DND-41 (cell line): ENCODE data around the gene ADI1.

Experiments
- ATAC-seq: fragments of 200-7000 bp; cut with Tn5 transposase; 3 replicates; pipeline ENCODE4 v1.9.1; 2021; ENCODE audit warnings: low read depth; ENCODE audit not compliant: insufficient read depth
- DNase-seq: peaks from one replicate; pipeline ENCODE4 v3.0.0-alpha.2; 2020
- H2AFZ ChIP-seq: 2 replicates; pipeline ENCODE4 v1.6.0; 2012; ENCODE audit warnings: low read depth, low read length
- H3K27ac ChIP-seq: 2 replicates; pipeline ENCODE4 v1.5.1; 2012; ENCODE audit warnings: low read length, inconsistent platforms
- H3K27me3 ChIP-seq: fragments of 200-600 bp; sonication (generic); 2 replicates; pipeline ENCODE4 v1.6.0; 2012; ENCODE audit warnings: low read length, mild to moderate bottlenecking, inconsistent platforms; ENCODE audit not compliant: insufficient read depth, poor library complexity
- H3K36me3 ChIP-seq: 2 replicates; pipeline ENCODE4 v1.5.1; 2012; ENCODE audit warnings: low read length, inconsistent platforms; ENCODE audit not compliant: insufficient read depth
- H3K4me1 ChIP-seq: 2 replicates; pipeline ENCODE4 v1.5.1; 2012; ENCODE audit warnings: mild to moderate bottlenecking, low read length; ENCODE audit not compliant: insufficient read depth
- H3K4me2 ChIP-seq: 2 replicates; pipeline ENCODE4 v1.6.0; 2012; ENCODE audit warnings: mild to moderate bottlenecking, moderate library complexity, low read length, inconsistent platforms; ENCODE audit not compliant: insufficient read depth
- H3K4me3 ChIP-seq, 2 experiments: fragments of 200-600 bp in 1 of 2; shearing (Covaris generic) in 1 of 2; 2 replicates each; pipeline ENCODE4 v1.5.1; 2012 to 2016; ENCODE audit warnings: inconsistent platforms in 2 of 2, low read length in 2 of 2, mild to moderate bottlenecking in 2 of 2, low read depth in 1 of 2, moderate library complexity in 1 of 2
- H3K79me2 ChIP-seq: 2 replicates; pipeline ENCODE4 v1.6.0; 2012; ENCODE audit warnings: low read length, inconsistent platforms; ENCODE audit not compliant: insufficient read depth
- H3K9ac ChIP-seq: 2 replicates; pipeline ENCODE4 v1.6.0; 2012; ENCODE audit warnings: low read depth, mild to moderate bottlenecking, inconsistent platforms, low read length, moderate library complexity
- H3K9me3 ChIP-seq: 2 replicates; pipeline ENCODE4 v1.5.1; 2012; ENCODE audit warnings: low read length, moderate library complexity, mild to moderate bottlenecking, inconsistent platforms; ENCODE audit not compliant: insufficient read depth, severe bottlenecking
- H4K20me1 ChIP-seq: 2 replicates; pipeline ENCODE4 v1.6.0; 2012; ENCODE audit warnings: low read length; ENCODE audit not compliant: insufficient read depth
- EZH2 ChIP-seq: IDR thresholded peaks from 3 replicates; pipeline ENCODE4 v1.6.1; 2012; ENCODE audit warnings: borderline replicate concordance, low read depth, mild to moderate bottlenecking, moderate library complexity, low read length, inconsistent platforms; ENCODE audit not compliant: severe bottlenecking
- TF ChIP-seq, protein P1 (sequence below): IDR thresholded peaks from 2 replicates; pipeline ENCODE4 v1.5.1; 2012; ENCODE audit warnings: borderline replicate concordance, low read length, moderate library complexity, mild to moderate bottlenecking; ENCODE audit not compliant: poor library complexity, severe bottlenecking; ENCODE audit errors: extremely low read depth

ADI1 gene

DNA sequence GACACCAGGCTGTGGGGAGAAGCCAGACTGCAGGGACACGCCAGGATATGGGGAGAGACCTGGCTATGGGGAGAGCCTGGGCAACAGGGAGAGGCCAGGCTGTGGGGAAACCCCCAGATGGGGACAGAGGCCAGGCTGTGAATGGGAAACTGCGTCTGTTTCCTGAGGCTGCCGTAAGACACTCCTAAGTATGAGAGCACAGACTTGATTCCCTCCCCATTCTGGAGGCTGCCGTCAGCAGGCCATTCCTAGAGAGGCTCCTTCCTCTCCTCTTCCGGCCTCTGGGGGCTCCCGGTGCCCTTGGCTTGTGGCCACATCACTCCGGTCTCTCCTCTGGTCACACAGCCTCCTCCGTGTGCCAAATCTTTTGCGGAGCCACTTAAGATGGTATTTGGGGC is 32.3 kb downstream of the ADI1 start:
- no peak overlapping the region for H3K4me2 ChIP-seq
- TF ChIP-seq, protein P1, sequence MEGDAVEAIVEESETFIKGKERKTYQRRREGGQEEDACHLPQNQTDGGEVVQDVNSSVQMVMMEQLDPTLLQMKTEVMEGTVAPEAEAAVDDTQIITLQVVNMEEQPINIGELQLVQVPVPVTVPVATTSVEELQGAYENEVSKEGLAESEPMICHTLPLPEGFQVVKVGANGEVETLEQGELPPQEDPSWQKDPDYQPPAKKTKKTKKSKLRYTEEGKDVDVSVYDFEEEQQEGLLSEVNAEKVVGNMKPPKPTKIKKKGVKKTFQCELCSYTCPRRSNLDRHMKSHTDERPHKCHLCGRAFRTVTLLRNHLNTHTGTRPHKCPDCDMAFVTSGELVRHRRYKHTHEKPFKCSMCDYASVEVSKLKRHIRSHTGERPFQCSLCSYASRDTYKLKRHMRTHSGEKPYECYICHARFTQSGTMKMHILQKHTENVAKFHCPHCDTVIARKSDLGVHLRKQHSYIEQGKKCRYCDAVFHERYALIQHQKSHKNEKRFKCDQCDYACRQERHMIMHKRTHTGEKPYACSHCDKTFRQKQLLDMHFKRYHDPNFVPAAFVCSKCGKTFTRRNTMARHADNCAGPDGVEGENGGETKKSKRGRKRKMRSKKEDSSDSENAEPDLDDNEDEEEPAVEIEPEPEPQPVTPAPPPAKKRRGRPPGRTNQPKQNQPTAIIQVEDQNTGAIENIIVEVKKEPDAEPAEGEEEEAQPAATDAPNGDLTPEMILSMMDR = no peak
- TF ChIP-seq EZH2 = no peak
- H3K4me1 ChIP-seq = no peaks in the 10 kb centered on the region
- no peak for ATAC-seq
- no peak overlapping the region for H3K9ac ChIP-seq
- H2AFZ ChIP-seq = no peak overlapping the region
- no peaks in the 10 kb centered on the region for H3K27me3 ChIP-seq
- no peak overlapping the region for H3K27ac ChIP-seq
- DNase-seq = no peak
- no peak overlapping the region for H3K4me3 ChIP-seq
- H3K79me2 ChIP-seq = no peaks in the 10 kb centered on the region
- H4K20me1 ChIP-seq = no peaks in the 10 kb centered on the region; the same call in none of the 2 replicates
- H3K36me3 ChIP-seq = peaks cover 7% of the 10 kb centered on the region; the same call in 1 of the 2 replicates
- no peaks in the 10 kb centered on the region for H3K9me3 ChIP-seq

DNA sequence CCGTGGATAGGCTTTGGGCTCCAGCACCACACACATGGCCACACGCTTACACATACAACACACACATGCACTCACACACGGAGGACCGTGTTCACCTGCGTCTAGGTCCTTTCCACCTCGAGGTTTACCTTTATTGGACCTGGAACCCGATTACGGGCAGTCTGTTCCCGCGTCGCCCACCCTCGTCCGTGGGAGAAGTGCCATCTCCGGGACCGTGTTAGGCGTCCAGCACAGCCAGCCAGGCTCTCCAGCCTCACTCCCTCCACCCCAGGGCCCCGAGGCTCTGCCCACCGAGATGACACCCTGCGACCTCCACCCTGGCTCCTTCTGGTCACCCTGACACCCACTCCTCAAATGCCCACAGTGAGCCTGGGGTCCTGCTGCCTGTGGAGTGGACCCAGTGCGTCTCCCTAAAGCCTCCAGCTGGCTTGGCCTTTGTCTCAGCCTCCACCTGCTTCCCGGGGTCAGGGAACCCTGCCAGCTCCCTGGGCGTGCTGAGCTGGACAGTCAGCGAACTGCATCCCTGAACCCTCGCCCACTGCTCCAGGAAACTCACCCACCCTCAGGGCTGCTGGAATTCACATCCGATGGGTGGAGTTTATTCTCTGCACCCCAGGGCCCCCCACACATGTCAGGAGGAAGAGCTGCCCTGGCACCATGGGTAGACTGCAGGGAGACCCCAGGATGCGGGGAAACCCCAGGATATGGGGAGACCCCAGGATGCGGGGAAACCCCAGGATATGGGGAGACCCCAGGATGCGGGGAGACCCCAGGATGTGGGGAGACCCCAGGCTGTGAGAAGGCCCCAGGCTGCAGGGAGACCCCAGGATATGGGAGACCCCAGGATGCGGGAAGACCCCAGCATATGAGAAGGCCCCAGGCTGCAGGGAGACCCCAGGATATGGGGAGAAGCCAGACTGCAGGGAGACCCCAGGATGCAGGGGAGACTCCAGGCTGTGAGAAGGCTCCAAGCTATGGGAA is 33.0 kb downstream of the ADI1 start:
- Histone ChIP-seq H3K36me3 (peaks cover 7% of the 10 kb centered on the region; the same call in 1 of the 2 replicates), H3K27me3 (no peaks in the 10 kb centered on the region), H3K4me3 (no peak overlapping the region), H3K79me2 (no peaks in the 10 kb centered on the region), H4K20me1 (no peaks in the 10 kb centered on the region; the same call in none of the 2 replicates), H2AFZ (no peak overlapping the region), H3K27ac (no peak overlapping the region), H3K9me3 (no peaks in the 10 kb centered on the region), H3K4me2 (no peak overlapping the region), H3K4me1 (no peaks in the 10 kb centered on the region), H3K9ac (no peak overlapping the region)
- TF ChIP-seq, protein P1 = no peak
- TF ChIP-seq EZH2 = no peak
- ATAC-seq (no peak), DNase-seq (no peak)

DNA sequence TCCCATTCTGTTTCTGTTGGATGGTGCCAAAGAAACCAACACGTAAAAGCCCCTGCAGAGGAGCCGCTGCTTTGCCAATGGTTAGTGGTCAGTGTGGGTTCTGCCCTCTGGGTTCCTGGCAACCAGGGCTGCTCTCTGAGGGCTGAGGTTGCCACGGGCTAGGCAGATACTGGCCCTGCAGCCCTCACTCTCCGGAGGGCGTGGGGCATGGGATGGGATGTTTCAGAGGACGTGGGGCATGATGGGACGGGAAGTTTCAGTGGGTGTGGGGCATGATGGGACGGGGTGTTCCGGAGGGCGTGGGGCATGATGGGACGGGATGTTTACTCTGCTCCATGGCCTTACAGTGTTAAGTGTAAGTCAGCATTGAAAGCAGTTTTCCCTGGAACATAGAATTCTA is 34.2 kb downstream of the ADI1 start:
- DNase-seq = no peak
- ATAC-seq = no peak
- Histone ChIP-seq H2AFZ (no peak overlapping the region), H3K79me2 (no peaks in the 10 kb centered on the region), H3K9ac (no peak overlapping the region), H3K4me3 (no peak overlapping the region), H3K27me3 (no peaks in the 10 kb centered on the region), H3K27ac (no peak overlapping the region), H4K20me1 (no peaks in the 10 kb centered on the region; the same call in none of the 2 replicates), H3K9me3 (no peaks in the 10 kb centered on the region), H3K4me1 (no peaks in the 10 kb centered on the region), H3K36me3 (peaks cover 7% of the 10 kb centered on the region; the same call in 1 of the 2 replicates), H3K4me2 (no peak overlapping the region)
- TF ChIP-seq, protein P1 = no peak
- no peak for TF ChIP-seq EZH2
